ENCODE results near the gene DUXB.

GRCh38 chr16:75653922-75654321 is 47.3 kb downstream of the DUXB start:
- TF ChIP-seq CTCF (IDR thresholded peaks at IDR 0.05) (no peak), EP300 (IDR thresholded peaks at IDR 0.05) (no peak), POLR2A (IDR thresholded peaks at IDR 0.05) (no peak)

Data from tibial nerve (tissue), 4 donors.